ENCODE measurements around the gene REEP6. TPM values are rescaled to one million over a fixed set of nuclear protein-coding genes. Genes with fewer than 3 reads are reported as not detected.
A peak's percentile ranks its signal among the peaks of the same experiment; 100 is the strongest.
"Not testable (repeated sequence)": the region's sequence is repeated elsewhere in the genome, so short reads cannot be mapped to it uniquely, and the experiment has no call there.

REEP6 gene
- total RNA-seq, 4 donors from 2014 or later, result 0.76 to 3.0 (median 0.77) TPM; not detected in 1

GRCh38 chr19:1531587-1531986 is 40.6 kb downstream of the REEP6 start:
- Histone ChIP-seq H3K4me1 (no peaks in the 10 kb centered on the region), H3K27ac (no peak overlapping the region), H3K27me3 (no peaks in the 10 kb centered on the region), H3K4me3 (no peak overlapping the region), H3K9me3 (no peaks in the 10 kb centered on the region), H3K36me3 (no peaks in the 10 kb centered on the region)
- intact Hi-C loops (cut with DNase I; ENCODE audit: low total_unique reads), result no loop called here
- TF ChIP-seq POLR2A (IDR thresholded peaks at IDR 0.05), result no peak
- no peak for TF ChIP-seq CTCF (IDR thresholded peaks at IDR 0.05)
- no peak for DNase-seq

- Histone ChIP-seq H3K4me3 (no peak overlapping the region), H3K27me3 (no peaks in the 10 kb centered on the region), H3K27ac (no peak overlapping the region), H3K4me1 (no peaks in the 10 kb centered on the region), H3K36me3 (no peaks in the 10 kb centered on the region), H3K9me3 (no peaks in the 10 kb centered on the region)
- intact Hi-C loops (cut with DNase I; ENCODE audit: low total_unique reads), result no loop called here
- no peak for TF ChIP-seq CTCF (IDR thresholded peaks at IDR 0.05)
- TF ChIP-seq POLR2A (IDR thresholded peaks at IDR 0.05), result no peak
- no peak for DNase-seq
Observed at GRCh38 chr19:1532003-1532402, 41.0 kb downstream of the REEP6 start.

GRCh38 chr19:1533510-1534150 is 42.6 kb downstream of the REEP6 start:
- intact Hi-C loops (cut with DNase I; ENCODE audit: low total_unique reads), result no loop called here
- H3K27me3 ChIP-seq, result no peaks in the 10 kb centered on the region
- H3K4me1 ChIP-seq, result peaks cover 0 to under 1% of the 10 kb centered on the region in 2 donors
- no peaks in the 10 kb centered on the region for H3K36me3 ChIP-seq
- no peak overlapping the region for H3K4me3 ChIP-seq
- no peak for DNase-seq
- H3K27ac ChIP-seq, result no peak overlapping the region
- no peaks in the 10 kb centered on the region for H3K9me3 ChIP-seq
- TF ChIP-seq POLR2A (IDR thresholded peaks at IDR 0.05) (no peak), CTCF (IDR thresholded peaks at IDR 0.05) (no peak)

GRCh38 chr19:1534972-1535371 is 44.0 kb downstream of the REEP6 start:
- Histone ChIP-seq H3K9me3 (no peaks in the 10 kb centered on the region), H3K4me3 (no peak overlapping the region), H3K4me1 (peaks cover 0 to 5% of the 10 kb centered on the region in 2 donors), H3K36me3 (no peaks in the 10 kb centered on the region), H3K27me3 (no peaks in the 10 kb centered on the region), H3K27ac (no peak overlapping the region)
- intact Hi-C loops (cut with DNase I; ENCODE audit: low total_unique reads), result no loop called here
- no peak for TF ChIP-seq CTCF (IDR thresholded peaks at IDR 0.05)
- TF ChIP-seq POLR2A (IDR thresholded peaks at IDR 0.05), result no peak
- no peak for DNase-seq

- H3K36me3 ChIP-seq; H3K4me3 ChIP-seq; H3K9me3 ChIP-seq; intact Hi-C loops (cut with DNase I; ENCODE audit: low total_unique reads); H3K27me3 ChIP-seq; H3K27ac ChIP-seq; H3K4me1 ChIP-seq; DNase-seq: not testable (repeated sequence)
Observed at GRCh38 chr19:1535699-1536098, 44.7 kb downstream of the REEP6 start.

- DNase-seq, result no peak
- intact Hi-C loops (cut with DNase I; ENCODE audit: low total_unique reads), result no loop called here
- Histone ChIP-seq H3K9me3 (no peaks in the 10 kb centered on the region), H3K4me3 (no peak overlapping the region), H3K27ac (no peak overlapping the region), H3K36me3 (no peaks in the 10 kb centered on the region), H3K4me1 (peaks cover 0 to 5% of the 10 kb centered on the region in 2 donors), H3K27me3 (no peaks in the 10 kb centered on the region)
- TF ChIP-seq POLR2A (IDR thresholded peaks at IDR 0.05) (no peak), CTCF (IDR thresholded peaks at IDR 0.05) (no peak)
Observed at GRCh38 chr19:1538978-1539377, 48.0 kb downstream of the REEP6 start.

- not testable (repeated sequence) for H3K36me3 ChIP-seq, DNase-seq, H3K4me1 ChIP-seq, H3K4me3 ChIP-seq, H3K9me3 ChIP-seq, H3K27me3 ChIP-seq
- peak overlapping the region; percentile 15 to 73 for H3K27ac ChIP-seq
- intact Hi-C loops (cut with DNase I; ENCODE audit: low total_unique reads), result loop anchor here (10.0 kb wide), 2 partner anchors 225 to 285 kb away; no protein-coding TSS in a partner anchor
Observed at GRCh38 chr19:1539749-1540148, 48.8 kb downstream of the REEP6 start.

Data from uterus (tissue), 4 donors.